Liver (tissue), 9 donors: ENCODE data around the gene RPL26. TPM values are rescaled to one million over a fixed set of nuclear protein-coding genes. Genes with fewer than 3 reads are reported as not detected.

ENCODE experiments used
- DNase-seq: peaks from one replicate; pipeline ENCODE4 v3.0.0-alpha.2; 2017; ENCODE audit warnings: low spot score
- H3K27ac ChIP-seq, 2 donors: one replicate each; pipeline ENCODE4 v1.7.0; 2013; ENCODE audit warnings: inconsistent platforms in 2 of 2, low read length in 2 of 2, control low read depth in 1 of 2, low read depth in 1 of 2, mild to moderate bottlenecking in 1 of 2
- H3K27me3 ChIP-seq, 4 donors: one replicate each; pipeline versions ENCODE4 v1.6.1 to v1.7.0; 2013; ENCODE audit warnings: low read length in 3 of 4, inconsistent platforms in 1 of 4, mild to moderate bottlenecking in 1 of 4, moderate library complexity in 1 of 4; ENCODE audit not compliant: control insufficient read depth in 4 of 4, insufficient read depth in 4 of 4
- H3K36me3 ChIP-seq, 4 donors: one replicate each; pipeline versions ENCODE4 v1.6.1 to v1.7.0; 2013; ENCODE audit warnings: low read length in 3 of 4, mild to moderate bottlenecking in 3 of 4, low read depth in 1 of 4, moderate library complexity in 1 of 4; ENCODE audit not compliant: control insufficient read depth in 4 of 4, insufficient read depth in 3 of 4
- H3K4me1 ChIP-seq, 4 donors: one replicate each; pipeline versions ENCODE4 v1.6.1 to v1.7.0; 2013; ENCODE audit warnings: low read length in 3 of 4, mild to moderate bottlenecking in 3 of 4, moderate library complexity in 1 of 4; ENCODE audit not compliant: control insufficient read depth in 4 of 4, insufficient read depth in 4 of 4
- H3K4me3 ChIP-seq, 3 donors: one replicate each; pipeline versions ENCODE4 v1.6.1 to v1.7.0; 2013; ENCODE audit warnings: low read length in 3 of 3, control low read depth in 1 of 3, low read depth in 1 of 3, mild to moderate bottlenecking in 1 of 3
- H3K9ac ChIP-seq, 2 donors: one replicate each; pipeline ENCODE4 v1.7.0; 2013; ENCODE audit warnings: low read length in 2 of 2, mild to moderate bottlenecking in 2 of 2, moderate library complexity in 2 of 2, control low read depth in 1 of 2, low read depth in 1 of 2
- H3K9me3 ChIP-seq, 4 donors: one replicate each; pipeline versions ENCODE4 v1.6.1 to v1.7.0; 2013; ENCODE audit warnings: low read length in 3 of 4; ENCODE audit not compliant: control insufficient read depth in 4 of 4
- EGR1 ChIP-seq, 2 donors: IDR thresholded peaks; 2 replicates each; pipeline ENCODE4 v1.6.1; 2016 to 2018; ENCODE audit warnings: antibody characterized with exemption in 2 of 2, low read depth in 2 of 2
- FOXA2 ChIP-seq: IDR thresholded peaks from 2 replicates; pipeline ENCODE4 v1.6.1; 2016; ENCODE audit warnings: antibody characterized with exemption
- GABPA ChIP-seq, 2 donors: IDR thresholded peaks in 1 of 2; conservative IDR thresholded peaks in 1 of 2; 2 replicates each; pipeline ENCODE4 v1.6.1; 2016; ENCODE audit warnings: antibody characterized with exemption in 2 of 2, mild to moderate bottlenecking in 1 of 2, moderate library complexity in 1 of 2
- HNF4A ChIP-seq, 2 donors: conservative IDR thresholded peaks; 2 replicates each; pipeline ENCODE4 v1.6.1; 2016; ENCODE audit warnings: antibody characterized with exemption in 2 of 2, mild to moderate bottlenecking in 2 of 2
- HNF4G ChIP-seq: IDR thresholded peaks from 2 replicates; pipeline ENCODE4 v1.6.1; 2016; ENCODE audit warnings: antibody characterized with exemption
- JUND ChIP-seq, 2 donors: IDR thresholded peaks; 2 replicates each; pipeline ENCODE4 v1.6.1; 2016; ENCODE audit warnings: antibody characterized with exemption in 2 of 2
- NR2F2 ChIP-seq: IDR thresholded peaks from 2 replicates; pipeline ENCODE4 v1.6.1; 2016; ENCODE audit warnings: antibody characterized with exemption
- RAD21 ChIP-seq, 2 donors: IDR thresholded peaks; 2 replicates each; pipeline ENCODE4 v1.6.1; 2016; ENCODE audit warnings: antibody characterized with exemption in 2 of 2, mild to moderate bottlenecking in 2 of 2
- REST ChIP-seq: IDR thresholded peaks from 2 replicates; pipeline ENCODE4 v1.6.1; 2016; ENCODE audit warnings: antibody characterized with exemption, mild to moderate bottlenecking
- RXRA ChIP-seq, 2 donors: IDR thresholded peaks; 2 replicates each; pipeline ENCODE4 v1.6.1; 2017 to 2018; ENCODE audit warnings: antibody characterized with exemption in 2 of 2, mild to moderate bottlenecking in 1 of 2
- SP1 ChIP-seq: IDR thresholded peaks from 2 replicates; pipeline ENCODE4 v1.6.1; 2018; ENCODE audit warnings: antibody characterized with exemption, mild to moderate bottlenecking
- TAF1 ChIP-seq: conservative IDR thresholded peaks from 2 replicates; pipeline ENCODE4 v1.6.1; 2016; ENCODE audit warnings: antibody characterized with exemption, mild to moderate bottlenecking
- YY1 ChIP-seq: IDR thresholded peaks from 2 replicates; pipeline ENCODE4 v1.6.1; 2016; ENCODE audit warnings: antibody characterized with exemption, mild to moderate bottlenecking
- WGBS: extraction: QIAGEN DNeasy Blood & Tissue Kit; methylation state at CpG from one replicate; pipeline ENCODE4 v1.1.7; 2013; 5-methylcytosine and 5-hydroxymethylcytosine counted together
- polyA plus RNA-seq, 2 donors: library from polyadenylated mRNA; stranded (reverse) in 1 of 2; unstranded in 1 of 2; fragments of 200-250 nt in 1 of 2; fragments of >200 nt in 1 of 2; fragmentation: Nextera tagmentation in 1 of 2; extraction: Ambion mirVana in 1 of 2; gene quantifications; one replicate each; pipeline versions ENCODE4 v1.2.1 to v1.2.3, GENCODE V29; 2013 to 2015
- total RNA-seq, 2 donors: library from RNA; depleted of rRNA; stranded (reverse); fragments of >200 nt; gene quantifications; one replicate each; pipeline ENCODE4 v1.2.3, GENCODE V29; 2014
- TF ChIP-seq, protein P1 (sequence below): fragments of 150-350 bp; IDR thresholded peaks from 2 replicates; pipeline ENCODE4 v1.5.1; 2017; ENCODE audit warnings: improper control_type of control experiment, low read depth, low read length; ENCODE audit not compliant: missing input control
- TF ChIP-seq, protein P2 (sequence below): IDR thresholded peaks from 2 replicates; pipeline ENCODE4 v1.6.1; 2016; ENCODE audit warnings: antibody characterized with exemption
- TF ChIP-seq, protein P3 (sequence below): IDR thresholded peaks from 2 replicates; pipeline ENCODE4 v1.6.1; 2016; ENCODE audit warnings: antibody characterized with exemption
- donor health status: healthy.
- donor health status: healthy.
- donor health status: healthy.
- donor health status: healthy.
- donor health status: healthy.

RPL26 gene
- total and polyA plus RNA-seq, 4 donors: 309 to 1,192 (median 1,053) TPM

GRCh38 chr17:8410883-8411238 lies 27.9 kb upstream of the RPL26 start:
- no peaks in the 10 kb centered on the region for H3K36me3 ChIP-seq
- TF ChIP-seq RAD21 (IDR thresholded peaks at IDR 0.05) (no peak), YY1 (no peak), HNF4A (conservative IDR thresholded peaks at IDR 0.05) (no peak), NR2F2 (no peak), RXRA (IDR thresholded peaks at IDR 0.05) (no peak), SP1 (no peak)
- TF ChIP-seq, protein P1, sequence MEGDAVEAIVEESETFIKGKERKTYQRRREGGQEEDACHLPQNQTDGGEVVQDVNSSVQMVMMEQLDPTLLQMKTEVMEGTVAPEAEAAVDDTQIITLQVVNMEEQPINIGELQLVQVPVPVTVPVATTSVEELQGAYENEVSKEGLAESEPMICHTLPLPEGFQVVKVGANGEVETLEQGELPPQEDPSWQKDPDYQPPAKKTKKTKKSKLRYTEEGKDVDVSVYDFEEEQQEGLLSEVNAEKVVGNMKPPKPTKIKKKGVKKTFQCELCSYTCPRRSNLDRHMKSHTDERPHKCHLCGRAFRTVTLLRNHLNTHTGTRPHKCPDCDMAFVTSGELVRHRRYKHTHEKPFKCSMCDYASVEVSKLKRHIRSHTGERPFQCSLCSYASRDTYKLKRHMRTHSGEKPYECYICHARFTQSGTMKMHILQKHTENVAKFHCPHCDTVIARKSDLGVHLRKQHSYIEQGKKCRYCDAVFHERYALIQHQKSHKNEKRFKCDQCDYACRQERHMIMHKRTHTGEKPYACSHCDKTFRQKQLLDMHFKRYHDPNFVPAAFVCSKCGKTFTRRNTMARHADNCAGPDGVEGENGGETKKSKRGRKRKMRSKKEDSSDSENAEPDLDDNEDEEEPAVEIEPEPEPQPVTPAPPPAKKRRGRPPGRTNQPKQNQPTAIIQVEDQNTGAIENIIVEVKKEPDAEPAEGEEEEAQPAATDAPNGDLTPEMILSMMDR: no peak
- TF ChIP-seq, protein P2, sequence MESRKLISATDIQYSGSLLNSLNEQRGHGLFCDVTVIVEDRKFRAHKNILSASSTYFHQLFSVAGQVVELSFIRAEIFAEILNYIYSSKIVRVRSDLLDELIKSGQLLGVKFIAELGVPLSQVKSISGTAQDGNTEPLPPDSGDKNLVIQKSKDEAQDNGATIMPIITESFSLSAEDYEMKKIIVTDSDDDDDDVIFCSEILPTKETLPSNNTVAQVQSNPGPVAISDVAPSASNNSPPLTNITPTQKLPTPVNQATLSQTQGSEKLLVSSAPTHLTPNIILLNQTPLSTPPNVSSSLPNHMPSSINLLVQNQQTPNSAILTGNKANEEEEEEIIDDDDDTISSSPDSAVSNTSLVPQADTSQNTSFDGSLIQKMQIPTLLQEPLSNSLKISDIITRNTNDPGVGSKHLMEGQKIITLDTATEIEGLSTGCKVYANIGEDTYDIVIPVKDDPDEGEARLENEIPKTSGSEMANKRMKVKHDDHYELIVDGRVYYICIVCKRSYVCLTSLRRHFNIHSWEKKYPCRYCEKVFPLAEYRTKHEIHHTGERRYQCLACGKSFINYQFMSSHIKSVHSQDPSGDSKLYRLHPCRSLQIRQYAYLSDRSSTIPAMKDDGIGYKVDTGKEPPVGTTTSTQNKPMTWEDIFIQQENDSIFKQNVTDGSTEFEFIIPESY: no peak
- H3K9me3 ChIP-seq: no peaks in the 10 kb centered on the region
- H3K27me3 ChIP-seq: no peaks in the 10 kb centered on the region
- 92% methylated on average over 1 of the region's 1 CpG for WGBS
- H3K4me3 ChIP-seq: no peak overlapping the region
- no peak overlapping the region for H3K9ac ChIP-seq
- DNase-seq: no peak
- peaks cover 0 to 9% (median 8%) of the 10 kb centered on the region in 4 donors for H3K4me1 ChIP-seq
- H3K27ac ChIP-seq: no peak overlapping the region

DNA sequence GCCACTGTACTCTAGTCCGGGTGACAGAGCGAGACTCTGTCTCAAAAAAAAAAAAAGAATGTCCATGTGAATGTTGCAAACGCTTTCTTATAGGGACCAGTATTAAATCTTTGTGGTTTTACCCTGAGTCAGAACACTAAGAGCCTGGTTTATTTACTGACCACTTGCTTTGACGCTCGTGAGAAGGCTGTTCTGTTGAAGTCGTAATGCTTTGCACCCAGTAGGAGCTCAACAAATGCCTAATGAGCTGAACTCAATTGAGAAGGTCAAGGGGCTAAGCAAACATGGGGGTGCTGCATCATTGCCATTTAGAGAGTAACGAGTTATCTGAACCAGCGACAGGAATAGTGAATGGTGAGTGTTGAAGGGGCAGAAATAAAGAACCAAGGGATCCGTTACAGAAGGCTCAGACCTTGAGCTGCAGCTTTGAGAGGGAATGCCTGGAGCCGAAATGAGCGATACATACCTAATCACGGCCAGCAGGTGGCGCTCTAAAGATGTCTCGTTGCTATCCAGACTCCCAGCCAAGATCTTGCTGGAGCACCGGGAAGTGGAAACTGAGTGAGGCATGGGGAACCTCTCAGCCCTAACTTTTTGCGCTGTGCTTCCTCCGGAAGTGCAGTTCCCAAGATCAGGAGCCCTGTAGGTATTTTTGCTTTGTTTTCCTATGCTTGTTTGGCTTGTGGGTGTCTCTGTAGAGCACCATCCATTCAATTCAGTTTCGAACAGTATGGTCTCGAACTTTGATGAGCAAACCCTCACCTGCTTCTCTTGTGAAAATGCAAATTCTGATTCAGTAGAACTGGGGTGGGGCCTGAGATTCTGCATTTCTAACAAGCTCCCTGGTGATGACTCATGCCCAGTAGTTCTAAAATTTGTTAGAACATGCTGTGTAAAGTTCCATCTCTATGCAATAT lies 27.2 kb upstream of the RPL26 start:
- Histone ChIP-seq H3K36me3 (no peaks in the 10 kb centered on the region), H3K4me1 (peaks cover 0 to 9% (median 8%) of the 10 kb centered on the region in 4 donors), H3K9ac (no peak overlapping the region), H3K9me3 (no peaks in the 10 kb centered on the region), H3K27me3 (no peaks in the 10 kb centered on the region), H3K27ac (peak overlapping the region in 1 of 2 donors; percentile 21), H3K4me3 (no peak overlapping the region)
- 25% methylated on average over 19 of the region's 19 CpGs for WGBS
- peak; percentile 93 for DNase-seq
- peak in 1 of 2 donors; percentile 40 for TF ChIP-seq HNF4A (conservative IDR thresholded peaks at IDR 0.05)
- TF ChIP-seq NR2F2: no peak
- TF ChIP-seq GABPA (IDR thresholded peaks at IDR 0.05 in 1 of 2, conservative IDR thresholded peaks at IDR 0.05 in 1 of 2): peak in 1 of 2 donors; percentile 8
- TF ChIP-seq REST: peak; percentile 11
- no peak for TF ChIP-seq JUND (IDR thresholded peaks at IDR 0.05)
- no peak for TF ChIP-seq FOXA2
- no peak for TF ChIP-seq EGR1 (IDR thresholded peaks at IDR 0.05; ENCODE audit: low read depth in 2 of 2)
- TF ChIP-seq, protein P3, sequence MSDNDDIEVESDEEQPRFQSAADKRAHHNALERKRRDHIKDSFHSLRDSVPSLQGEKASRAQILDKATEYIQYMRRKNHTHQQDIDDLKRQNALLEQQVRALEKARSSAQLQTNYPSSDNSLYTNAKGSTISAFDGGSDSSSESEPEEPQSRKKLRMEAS: no peak
- no peak for TF ChIP-seq RXRA (IDR thresholded peaks at IDR 0.05)
- TF ChIP-seq, protein P1: peak; percentile 92
- no peak for TF ChIP-seq TAF1
- peak; percentile 94 to 96 for TF ChIP-seq RAD21 (IDR thresholded peaks at IDR 0.05)
- no peak for TF ChIP-seq HNF4G
- no peak for TF ChIP-seq SP1
